ENCODE results near the gene QRICH2. TPM values are rescaled to one million over a fixed set of nuclear protein-coding genes. Genes with fewer than 3 reads are reported as not detected.

Gene QRICH2
- total and polyA plus RNA-seq, 2 of the 4 experiments (the other 2 are of a cell fraction) = 4.3 to 4.8 TPM

- TF ChIP-seq MXI1 (IDR thresholded peaks at IDR 0.05; ENCODE audit: borderline replicate concordance, low read depth, low read length) = peak; percentile 68
- peak; percentile 9; the same call in 1 of the 2 replicates for TF ChIP-seq MAFK (IDR thresholded peaks at IDR 0.05; ENCODE audit: low read depth, low read length)
- TF ChIP-seq NFE2L2 (IDR thresholded peaks at IDR 0.05; ENCODE audit: low read depth, low read length) = no peak
- peak; percentile 82 for TF ChIP-seq CEBPB (IDR thresholded peaks at IDR 0.05; ENCODE audit: low read depth, low read length)
These were observed 43.1 kb downstream of the QRICH2 start, which contains the start of gene UBALD2 (continued) for GRCh38 chr17:76264755-76265623.

GRCh38 chr17:76264425-76264754, 43.7 kb downstream of the QRICH2 start:
- peaks cover 15% of the 10 kb centered on the region for H3K9me1 ChIP-seq (ENCODE audit: insufficient read depth, low read length)
- WGBS, 2 experiments (ENCODE audit: extremely low coverage in 2 of 2, insufficient read length in 1 of 2) = no CpG with 5 or more reads among the region's 9 CpGs
- CTCF ChIA-PET = interaction anchor here (0.7 to 1.3 kb wide), 3 partner anchors 9 to 15 kb away, joined by 3 read pairs; no protein-coding TSS in a partner anchor
- TF ChIP-seq FOS (IDR thresholded peaks at IDR 0.05; ENCODE audit: low read depth, low read length) (no peak), SMC3 (IDR thresholded peaks at IDR 0.05; ENCODE audit: low read depth, low read length) (no peak), RCOR1 (IDR thresholded peaks at IDR 0.05; ENCODE audit: insufficient replicate concordance, low read length) (no peak), MXI1 (IDR thresholded peaks at IDR 0.05; ENCODE audit: borderline replicate concordance, low read depth, low read length) (no peak), MAFK (IDR thresholded peaks at IDR 0.05; ENCODE audit: low read depth, low read length) (no peak), CHD1 (IDR thresholded peaks at IDR 0.05; ENCODE audit: low read depth, low read length) (no peak), CEBPB (IDR thresholded peaks at IDR 0.05; ENCODE audit: low read depth, low read length) (no peak), NFE2L2 (IDR thresholded peaks at IDR 0.05; ENCODE audit: low read depth, low read length) (no peak), POLR2A (IDR thresholded peaks at IDR 0.05; ENCODE audit: low read depth, low read length) (no peak), USF2 (IDR thresholded peaks at IDR 0.05; ENCODE audit: low read depth, low read length) (no peak), RFX5 (IDR thresholded peaks at IDR 0.05; ENCODE audit: low read depth, low read length) (no peak), CTCF (conservative IDR thresholded peaks at IDR 0.05; ENCODE audit: low read depth, low read length) (no peak)

More at GRCh38 chr17:76264425-76264754, 43.7 kb downstream of the QRICH2 start:
- Histone ChIP-seq H3K56ac (ENCODE audit: extremely low read depth, insufficient read depth, low read length) (peak overlapping the region; percentile 54), H3K14ac (replicated peaks; ENCODE audit: low read depth, low read length) (peak overlapping the region; percentile 61; the same call in 1 of the 2 replicates), H3K4me2 (ENCODE audit: low read depth, low read length) (peak overlapping the region; percentile 73), H3K27ac (ENCODE audit: insufficient read depth, low read length) (peak overlapping the region; percentile 40), H4K8ac (ENCODE audit: low read depth in 2 of 2, low read length in 2 of 2) (peak overlapping the region in 1 of 2 experiments; percentile 82; a peak in 3 of 4 replicates), H2AFZ (replicated peaks; ENCODE audit: low read length, poor library complexity) (no peak overlapping the region), H3K9ac (ENCODE audit: low read depth, low read length) (no peak overlapping the region), H4K91ac (ENCODE audit: insufficient read depth, low read depth, low read length) (0 out of 2 replicates have a peak overlapping the region, but pooled peaks have one; percentile 34), H3K27me3 (ENCODE audit: control insufficient read depth, insufficient read depth, low read length) (no peaks in the 10 kb centered on the region), H4K5ac (ENCODE audit: low read depth, low read length) (peak overlapping the region; percentile 13; the same call in 1 of the 2 replicates), H4K20me1 (ENCODE audit: insufficient read depth, low read length) (no peaks in the 10 kb centered on the region), H3K4me1 (ENCODE audit: control insufficient read depth, insufficient read depth, low read length) (peaks cover 10% of the 10 kb centered on the region), H3K4ac (ENCODE audit: low read depth, low read length) (peak overlapping the region; percentile 79), H3K18ac (ENCODE audit: low read depth, low read length) (peak overlapping the region; percentile 32; the same call in 1 of the 2 replicates), H3K36me3 (ENCODE audit: control insufficient read depth, insufficient read depth, low read length) (peaks cover 4% of the 10 kb centered on the region), H2BK5ac (ENCODE audit: low read depth, low read length, poor library complexity, severe bottlenecking) (peak overlapping the region; percentile 78), H3K9me3 (ENCODE audit: control insufficient read depth, insufficient read depth, low read length) (no peaks in the 10 kb centered on the region), H3K4me3 (ENCODE audit: insufficient read depth, low read depth, low read length) (no peak overlapping the region), H2BK15ac (ENCODE audit: low read depth, low read length) (peak overlapping the region; percentile 75; the same call in 2 of the 3 replicates), H2AK9ac (replicated peaks; ENCODE audit: low read depth, low read length, poor library complexity) (peak overlapping the region; percentile 85), H2AK5ac (ENCODE audit: low read depth, low read length) (no peak overlapping the region), H3K23ac (ENCODE audit: low read depth, low read length) (peak overlapping the region; percentile 54; the same call in 1 of the 2 replicates), H2BK120ac (ENCODE audit: low read depth, low read length) (peak overlapping the region; percentile 67; the same call in 1 of the 2 replicates), H3K79me1 (ENCODE audit: low read depth in 1 of 2, low read length in 2 of 2) (peaks cover 23 to 43% of the 10 kb centered on the region in 2 experiments), H2BK20ac (ENCODE audit: low read depth, low read length) (peak overlapping the region; percentile 60)
- dilution Hi-C loops (cut with HindIII; ENCODE audit: low sequenced_read_pairs, unreplicated experiment) (no loop called here), intact Hi-C loops (cut with micrococcal nuclease) (loop anchor here (2.0 kb wide), 1 partner anchor 24 kb away; the partner anchor contains the start of gene RNF157), in situ Hi-C loops (cut with MboI; ENCODE audit: low sequenced_read_pairs) (no loop called here)
- no TSS peak for BruUV-seq (replicated peaks)
- POLR2A ChIA-PET (ENCODE audit: unreplicated experiment) = interaction anchor here (0.6 kb wide), 1 partner anchor 15 kb away, joined by 4 read pairs; no protein-coding TSS in a partner anchor
- DNase-seq (no peak), ATAC-seq (ENCODE audit: low read depth) (no peak)
